Neuronal stem cell (in vitro differentiated cells): Measurements from ENCODE around the gene HMGA1.

Experiments
- small RNA-seq: library from polyadenylated mRNA; stranded (forward); fragments of <200 nt; extraction: miRNeasy Mini kit (QIAGEN cat#:217004); gene quantifications from one replicate; pipeline ENCODE3, GENCODE V24; 2013; ENCODE audit not compliant: insufficient read depth

The HMGA1 gene

Small RNA genes within 50 kb of the gene (small RNA-seq; reads per million reads assigned to genes)
- 2.4 reads per million for gene MIR6835
